ENCODE measurements around the gene HIBCH.

DNA sequence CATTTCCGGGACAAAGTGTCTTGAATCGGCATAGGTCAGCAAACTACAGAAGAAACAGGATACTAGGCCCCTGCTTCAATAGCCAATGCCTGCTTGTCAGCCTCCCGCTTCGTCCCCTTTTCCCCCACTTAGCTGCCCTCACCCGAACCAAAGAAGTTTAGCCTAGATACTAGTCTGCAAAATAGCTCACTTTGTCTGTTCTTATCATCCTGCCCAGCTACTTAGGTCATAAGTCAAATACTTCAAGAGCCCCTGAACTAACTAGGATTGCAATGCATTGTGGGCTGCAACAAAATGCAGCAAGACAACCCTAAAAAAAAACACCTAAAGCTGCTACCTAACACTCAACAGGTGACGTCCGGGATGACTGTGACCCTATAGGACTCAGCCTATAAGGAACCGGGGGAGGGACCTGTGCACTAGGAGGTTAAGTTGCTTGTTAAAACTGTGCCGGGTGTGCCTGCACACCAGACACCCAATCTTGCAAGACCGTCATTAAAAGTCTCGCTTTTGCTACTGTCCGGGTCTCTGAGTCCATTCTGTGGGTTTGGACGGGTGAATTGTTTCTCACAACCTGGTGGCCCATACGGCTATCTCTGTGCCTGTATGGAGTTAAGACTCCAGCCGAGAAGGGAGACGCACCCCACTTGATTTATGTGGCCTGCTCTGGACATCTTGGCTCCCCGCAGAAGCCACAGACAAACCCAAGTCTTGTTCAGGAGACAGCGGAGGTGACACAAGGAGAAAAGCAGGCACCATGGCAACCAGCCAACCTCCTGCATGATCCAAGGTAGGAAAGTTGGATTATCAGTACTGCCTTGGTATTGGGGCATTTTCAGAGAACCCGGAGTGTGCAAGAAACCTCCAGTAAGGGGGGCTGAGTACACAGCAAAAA lies 105.9 kb downstream of the HIBCH start:
- TF ChIP-seq, protein P1, sequence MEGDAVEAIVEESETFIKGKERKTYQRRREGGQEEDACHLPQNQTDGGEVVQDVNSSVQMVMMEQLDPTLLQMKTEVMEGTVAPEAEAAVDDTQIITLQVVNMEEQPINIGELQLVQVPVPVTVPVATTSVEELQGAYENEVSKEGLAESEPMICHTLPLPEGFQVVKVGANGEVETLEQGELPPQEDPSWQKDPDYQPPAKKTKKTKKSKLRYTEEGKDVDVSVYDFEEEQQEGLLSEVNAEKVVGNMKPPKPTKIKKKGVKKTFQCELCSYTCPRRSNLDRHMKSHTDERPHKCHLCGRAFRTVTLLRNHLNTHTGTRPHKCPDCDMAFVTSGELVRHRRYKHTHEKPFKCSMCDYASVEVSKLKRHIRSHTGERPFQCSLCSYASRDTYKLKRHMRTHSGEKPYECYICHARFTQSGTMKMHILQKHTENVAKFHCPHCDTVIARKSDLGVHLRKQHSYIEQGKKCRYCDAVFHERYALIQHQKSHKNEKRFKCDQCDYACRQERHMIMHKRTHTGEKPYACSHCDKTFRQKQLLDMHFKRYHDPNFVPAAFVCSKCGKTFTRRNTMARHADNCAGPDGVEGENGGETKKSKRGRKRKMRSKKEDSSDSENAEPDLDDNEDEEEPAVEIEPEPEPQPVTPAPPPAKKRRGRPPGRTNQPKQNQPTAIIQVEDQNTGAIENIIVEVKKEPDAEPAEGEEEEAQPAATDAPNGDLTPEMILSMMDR (IDR thresholded peaks at IDR 0.05; ENCODE audit: insufficient read depth, low read length): no peak
- TF ChIP-seq REST (IDR thresholded peaks at IDR 0.05; ENCODE audit: insufficient replicate concordance, low read depth): no peak
- TF ChIP-seq POLR2AphosphoS5 (IDR thresholded peaks at IDR 0.05; ENCODE audit: low read depth): no peak
- TF ChIP-seq GABPA (IDR thresholded peaks at IDR 0.05; ENCODE audit: low read depth): no peak

All from HL-60 (cell line).